Stimulated activated CD4-positive, alpha-beta T cell treated with anti-CD3 and anti-CD28 coated beads, Interleukin-1b, Interleukin-23, amount 100 ng/mL, for 4 hours (primary cell): ENCODE measurements around the gene TLE7.
A peak's percentile ranks its signal among the peaks of the same experiment; 100 is the strongest.

Source experiments
- DNase-seq, 2 donors: peaks; one replicate each; pipeline ENCODE4 v3.0.0-alpha.2; 2020; ENCODE audit warnings: low read depth in 2 of 2

TLE7 gene

GRCh38 chr16:71448274-71448866 is 6.5 kb upstream of the TLE7 start:
- no peak for DNase-seq

GRCh38 chr16:71443714-71444113 is 1.9 kb upstream of the TLE7 start:
- DNase-seq: no peak

GRCh38 chr16:71441348-71442050 is 355 bp downstream of the TLE7 start:
- peak in 1 of 2 donors; percentile 24 for DNase-seq

- no peak for DNase-seq
Measured at GRCh38 chr16:71440669-71441347, 1.0 kb downstream of the TLE7 start.

GRCh38 chr16:71439523-71439922 is 2.3 kb downstream of the TLE7 start:
- DNase-seq: no peak

GRCh38 chr16:71436473-71436872 is 5.4 kb downstream of the TLE7 start:
- DNase-seq: no peak

GRCh38 chr16:71432906-71433305 is 8.9 kb downstream of the TLE7 start:
- no peak for DNase-seq

- DNase-seq: no peak
Measured at GRCh38 chr16:71431991-71432390, 9.9 kb downstream of the TLE7 start.

- no peak for DNase-seq
Measured at GRCh38 chr16:71431176-71431575, 10.7 kb downstream of the TLE7 start.

GRCh38 chr16:71430744-71431143 is 11.1 kb downstream of the TLE7 start:
- no peak for DNase-seq

GRCh38 chr16:71429581-71429980 is 12.3 kb downstream of the TLE7 start:
- no peak for DNase-seq

- no peak for DNase-seq
Measured at GRCh38 chr16:71428883-71429282, 13.0 kb downstream of the TLE7 start.

- no peak for DNase-seq
Measured at GRCh38 chr16:71428385-71428784, 13.5 kb downstream of the TLE7 start.

- no peak for DNase-seq
Measured at GRCh38 chr16:71426880-71427615, 14.8 kb downstream of the TLE7 start.

- DNase-seq: peak in 1 of 2 donors; percentile 12
Measured at GRCh38 chr16:71426069-71426879, 15.6 kb downstream of the TLE7 start.

- DNase-seq: no peak
Measured at GRCh38 chr16:71425746-71426068, 16.1 kb downstream of the TLE7 start.

- no peak for DNase-seq
Measured at GRCh38 chr16:71424626-71425025, 17.2 kb downstream of the TLE7 start.

GRCh38 chr16:71423865-71424264 is 18.0 kb downstream of the TLE7 start:
- no peak for DNase-seq

GRCh38 chr16:71423016-71423415 is 18.8 kb downstream of the TLE7 start:
- no peak for DNase-seq

- DNase-seq: no peak
Measured at GRCh38 chr16:71421911-71422310, 19.9 kb downstream of the TLE7 start.

- no peak for DNase-seq
Measured at GRCh38 chr16:71414038-71414437, 27.8 kb downstream of the TLE7 start.

- no peak for DNase-seq
Measured at GRCh38 chr16:71413341-71413740, 28.5 kb downstream of the TLE7 start.
